Left colon (tissue), 2 donors: Measurements from ENCODE around the gene CRB1. TPM values are rescaled to one million over a fixed set of nuclear protein-coding genes. Genes with fewer than 3 reads are reported as not detected.
A peak's percentile ranks its signal among the peaks of the same experiment; 100 is the strongest.

Source experiments
- ATAC-seq: fragments of 200-7000 bp; cut with Tn5 transposase; one replicate; pipeline ENCODE4 v1.9.1; 2020; ENCODE audit warnings: mild to moderate bottlenecking, moderate library complexity
- DNase-seq, 2 donors: peaks; one replicate each; pipeline ENCODE4 v3.0.0-alpha.2; 2020
- intact Hi-C, 2 donors: fragments of 100-400 bp; cut with DNase I in 1 of 2; cut with micrococcal nuclease in 1 of 2; formaldehyde crosslinking; loops; one replicate each; pipeline versions ENCODE4 v1.11.2 to v1.14.0; 2022; cut with DNase I, micrococcal nuclease
- total RNA-seq, 2 donors: library from RNA; stranded (reverse); fragmentation: NEBNext Ultra II Directional; extraction: Animal tissue kit (Norgen Biotek cat#: 25700); gene quantifications; one replicate each; pipeline ENCODE4 v1.2.1, GENCODE V29; 2021
- donor health status: DM: no; HTN: no; CAD: no.
- donor health status: DM: yes; HTN: yes; CAD: no.

CRB1 gene
- total RNA-seq, 2 donors from 2014 or later = 0.11 TPM; not detected in 1

DNA sequence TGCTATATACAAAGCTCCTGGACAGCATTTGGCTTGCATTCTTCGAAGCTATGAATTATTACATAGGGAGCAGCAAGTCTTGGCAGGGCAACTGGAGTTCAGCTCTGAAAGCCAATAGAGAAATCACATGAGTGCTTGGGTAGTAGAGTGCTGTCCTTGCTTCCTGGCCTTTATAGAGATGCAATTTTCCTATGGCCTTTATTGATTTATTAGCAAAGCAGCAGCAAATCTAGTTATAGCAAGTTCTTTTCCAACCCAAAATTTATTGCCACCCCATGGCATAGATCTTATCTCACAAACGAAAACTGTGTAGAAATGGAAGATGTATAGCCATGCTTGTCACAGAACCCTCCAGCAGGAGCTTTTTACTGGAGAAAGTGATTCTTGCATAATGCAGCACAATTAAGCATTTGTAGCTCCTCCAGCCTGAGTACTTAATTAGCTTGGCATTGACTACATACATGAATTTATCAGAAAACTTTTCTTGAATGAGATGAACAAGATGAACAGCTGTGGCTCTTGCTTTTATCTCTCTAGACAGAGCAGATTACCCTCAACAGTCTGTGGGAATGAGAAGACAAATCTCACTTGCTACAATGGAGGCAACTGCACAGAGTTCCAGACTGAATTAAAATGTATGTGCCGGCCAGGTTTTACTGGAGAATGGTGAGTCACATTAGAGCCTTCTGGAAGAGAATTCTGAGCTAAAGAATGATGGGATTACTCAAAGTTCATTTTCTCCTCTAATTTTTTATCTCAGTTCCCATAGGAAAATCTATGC, 170.1 kb downstream of the CRB1 start:
- DNase-seq (no peak), ATAC-seq (no peak)
- intact Hi-C loops = no loop called here

DNA sequence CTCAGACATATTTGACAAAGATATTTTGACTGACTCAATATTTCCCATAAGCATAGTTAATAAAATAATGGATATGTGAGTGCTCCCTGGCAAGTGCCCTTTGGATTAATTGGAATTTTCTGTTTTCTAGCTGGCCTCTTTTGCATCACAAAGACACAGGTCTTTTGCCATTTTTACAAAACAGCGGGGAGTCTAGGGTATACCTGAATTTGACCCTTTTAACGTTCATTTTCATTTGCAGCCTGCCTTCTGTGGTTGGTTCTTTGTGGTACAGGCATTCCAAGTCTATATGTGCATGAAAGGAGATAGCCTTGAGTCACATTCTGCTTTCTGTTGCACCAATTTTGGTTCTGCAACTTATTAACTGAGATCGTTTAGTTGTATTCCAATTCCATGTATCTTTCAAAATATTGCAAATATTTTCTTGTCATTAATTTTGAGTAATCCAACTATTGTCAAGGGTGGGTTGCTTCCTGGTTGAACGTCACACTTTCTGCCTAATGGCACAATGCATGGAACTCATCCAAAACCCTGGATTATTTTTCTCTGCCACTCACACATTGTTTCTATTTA, 171.7 kb downstream of the CRB1 start:
- no peak for DNase-seq
- intact Hi-C loops = no loop called here
- no peak for ATAC-seq

DNA sequence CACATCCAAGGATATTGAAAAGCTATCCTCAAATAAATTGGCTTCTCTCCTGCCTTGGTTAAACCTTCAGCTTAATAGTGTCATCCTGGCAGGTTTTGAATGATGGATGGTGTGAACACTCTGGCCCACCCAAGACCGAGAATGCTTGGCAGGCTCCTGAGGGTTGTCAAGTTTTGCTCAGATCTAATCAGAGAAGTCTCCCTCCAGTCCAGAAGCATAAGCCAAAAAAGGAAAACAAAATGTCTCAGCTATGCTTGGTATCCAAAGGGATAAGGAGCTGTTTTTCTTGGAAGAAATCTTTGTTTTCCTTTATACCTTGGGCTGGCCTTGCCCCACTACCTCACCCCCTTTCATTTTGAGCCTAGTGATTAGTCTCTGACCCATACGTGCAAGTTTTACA, 172.7 kb downstream of the CRB1 start:
- DNase-seq = no peak
- no peak for ATAC-seq
- intact Hi-C loops = no loop called here

DNA sequence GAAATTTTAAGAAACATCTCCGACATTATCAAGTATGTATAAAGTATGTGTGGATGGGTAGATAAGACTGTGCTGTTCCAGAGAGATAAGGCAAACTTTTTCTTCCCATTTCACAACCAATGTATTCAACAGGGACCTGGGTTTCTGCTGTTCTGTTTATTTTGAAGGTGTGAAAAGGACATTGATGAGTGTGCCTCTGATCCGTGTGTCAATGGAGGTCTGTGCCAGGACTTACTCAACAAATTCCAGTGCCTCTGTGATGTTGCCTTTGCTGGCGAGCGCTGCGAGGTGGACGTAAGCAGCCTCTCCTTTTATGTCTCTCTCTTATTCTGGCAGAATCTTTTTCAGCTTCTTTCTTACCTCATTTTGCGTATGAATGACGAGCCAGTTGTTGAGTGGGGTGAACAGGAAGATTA, 174.0 kb downstream of the CRB1 start:
- ATAC-seq = no peak
- intact Hi-C loops = no loop called here
- DNase-seq = no peak

DNA sequence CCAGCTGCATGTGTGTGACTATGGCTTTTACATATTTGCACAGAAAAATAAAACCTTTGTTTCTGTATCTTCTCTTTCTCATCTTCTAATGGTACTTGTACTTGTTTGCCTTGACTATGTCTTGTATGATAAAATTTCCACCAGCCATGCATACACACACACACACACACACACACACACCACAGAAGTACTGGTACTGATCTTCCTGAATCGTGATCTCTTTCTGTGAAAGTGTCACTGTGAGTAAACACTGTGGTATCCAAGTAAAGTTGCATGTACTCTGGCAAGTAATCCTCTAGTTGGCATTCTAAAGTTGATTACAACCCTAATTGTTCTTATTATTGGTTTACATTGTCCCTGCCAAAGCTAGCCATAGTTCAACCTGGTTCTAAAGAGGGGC, 176.7 kb downstream of the CRB1 start:
- intact Hi-C loops = no loop called here
- ATAC-seq (no peak), DNase-seq (no peak)

GRCh38 chr1:197448121-197448779, 180.2 kb downstream of the CRB1 start:
- intact Hi-C loops = no loop called here
- no peak for DNase-seq

DNA sequence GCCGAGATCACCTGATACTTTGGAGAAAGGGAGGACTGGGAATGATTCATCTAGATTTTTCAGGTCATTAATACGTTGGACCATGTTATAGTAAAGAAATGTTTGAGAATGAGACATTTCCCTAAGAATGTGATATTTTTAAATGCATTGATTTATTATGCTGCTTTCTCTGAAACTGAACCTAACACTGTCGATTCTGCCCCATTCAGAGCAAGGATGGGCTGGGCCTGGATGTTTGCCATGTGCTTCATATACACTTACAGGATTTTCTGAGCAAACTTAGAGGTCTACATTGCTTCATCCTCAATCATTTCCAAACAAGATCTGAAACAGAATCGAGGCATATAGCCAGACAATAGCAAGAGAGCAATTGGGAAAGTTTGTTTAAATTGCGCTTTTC, 183.3 kb downstream of the CRB1 start:
- intact Hi-C loops = no loop called here
- no peak for ATAC-seq

More at GRCh38 chr1:197448121-197448779, 180.2 kb downstream of the CRB1 start:
- no peak for ATAC-seq

DNA sequence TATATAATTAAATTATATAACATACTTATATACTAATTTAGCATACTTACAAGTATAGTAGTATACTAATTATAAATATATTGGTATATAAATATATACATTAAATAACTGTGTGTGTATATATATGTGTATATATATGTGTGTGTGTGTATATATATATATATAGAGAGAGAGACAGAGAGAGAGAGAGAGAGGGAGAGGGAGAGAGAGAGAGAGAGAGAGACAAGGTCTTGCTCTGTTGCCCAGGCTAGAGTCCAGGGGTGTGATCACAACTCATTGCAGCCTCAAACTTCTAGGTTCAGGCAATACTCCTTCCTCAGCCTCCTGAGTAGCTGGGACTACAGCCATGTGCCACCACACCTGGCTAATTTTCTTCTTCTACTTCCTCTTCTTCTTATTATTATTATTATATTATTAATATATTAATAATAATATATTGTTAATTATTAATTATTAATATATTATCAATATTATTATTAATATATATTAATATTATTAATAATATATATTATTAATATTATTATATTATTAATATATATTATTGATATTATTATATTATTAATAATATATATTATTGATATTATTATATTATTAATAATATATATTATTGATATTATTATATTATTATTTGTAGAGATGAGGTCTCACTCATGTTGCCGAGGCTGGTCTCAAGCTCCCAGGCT, 185.5 kb downstream of the CRB1 start:
- DNase-seq = no peak
- ATAC-seq = no peak
- intact Hi-C loops = no loop called here

More for the DNA sequence above, 183.3 kb downstream of the CRB1 start:
- no peak for DNase-seq

DNA sequence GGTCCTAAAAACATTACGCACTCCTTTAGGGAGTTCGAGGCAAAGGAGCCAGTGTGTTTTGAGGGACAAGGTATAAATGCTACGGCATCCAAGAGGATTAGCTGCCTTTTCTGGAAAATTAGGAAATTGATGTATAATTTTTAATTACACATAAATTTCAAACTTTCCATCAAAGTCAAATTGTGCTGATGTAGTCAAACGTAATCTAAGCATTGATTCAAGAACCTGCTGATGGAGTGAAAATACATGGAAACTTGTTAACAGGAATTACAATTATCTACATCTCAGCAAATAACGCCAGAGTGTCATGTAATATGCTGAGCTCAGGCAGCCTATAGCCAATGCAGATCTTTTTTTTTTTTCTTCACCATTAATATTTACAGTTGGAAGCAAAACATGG, 194.5 kb downstream of the CRB1 start:
- DNase-seq = no peak
- no peak for ATAC-seq
- intact Hi-C loops = no loop called here

DNA sequence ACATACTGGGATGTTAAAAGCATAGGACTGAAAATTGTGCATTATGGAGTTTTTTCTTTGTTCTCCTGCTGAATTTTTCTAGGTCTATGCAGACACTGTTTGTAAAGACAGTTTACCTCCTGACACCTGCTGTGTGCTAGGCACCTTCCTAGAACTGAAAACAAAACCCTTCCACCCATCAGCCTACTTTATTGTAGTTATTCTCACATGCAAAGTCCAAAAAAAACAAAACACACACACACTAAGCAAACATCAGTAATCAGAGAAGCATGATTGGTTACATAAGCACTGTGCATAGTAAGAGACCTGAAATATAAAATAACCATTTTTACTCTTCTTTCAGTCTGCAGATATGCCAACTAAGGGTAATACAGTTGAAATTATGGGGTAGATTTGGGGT, 195.1 kb downstream of the CRB1 start:
- intact Hi-C loops = no loop called here
- DNase-seq = no peak
- ATAC-seq = peak; percentile 36

GRCh38 chr1:197464044-197464443, 196.0 kb downstream of the CRB1 start:
- ATAC-seq (no peak), DNase-seq (no peak)
- intact Hi-C loops = no loop called here

DNA sequence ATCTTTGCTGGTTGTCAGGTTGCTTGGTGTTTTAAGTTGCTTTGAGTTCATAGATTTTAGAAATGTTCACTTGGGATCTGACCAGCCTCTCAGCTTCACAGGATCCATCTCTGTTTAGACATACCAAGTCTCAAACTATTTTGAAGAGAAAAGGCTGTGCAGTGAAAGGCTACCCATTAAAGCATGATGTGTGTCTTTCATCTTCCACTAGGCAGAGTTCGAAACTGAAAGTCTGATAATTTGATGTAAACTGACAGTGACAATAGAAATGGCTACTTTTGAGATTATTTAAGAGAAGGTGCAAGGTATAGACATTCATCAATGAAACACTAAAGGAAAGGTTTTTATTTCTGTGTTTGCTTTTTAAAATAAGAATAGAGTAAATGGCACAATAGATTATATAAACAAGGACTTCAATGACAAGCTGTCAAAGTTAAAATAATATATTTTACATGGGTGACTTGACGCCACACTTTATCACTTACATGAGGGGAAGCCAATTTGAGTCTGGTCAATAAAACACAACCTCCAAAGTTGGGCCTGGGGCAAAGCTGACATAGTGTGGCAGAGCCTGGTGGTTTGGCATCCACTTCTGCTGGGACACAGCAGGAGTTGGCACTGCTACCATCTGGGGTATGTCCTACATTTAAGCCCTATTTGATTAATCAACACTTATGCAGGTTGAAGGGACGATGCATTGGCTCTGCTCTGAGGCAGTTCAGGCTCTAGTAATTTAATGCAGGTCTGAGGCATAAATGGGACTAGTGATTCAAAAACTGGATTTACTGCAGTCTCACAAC, 197.7 kb downstream of the CRB1 start:
- intact Hi-C loops = no loop called here
- ATAC-seq (no peak), DNase-seq (no peak)

- intact Hi-C loops = no loop called here
- ATAC-seq (no peak), DNase-seq (no peak)
These were observed 198.8 kb downstream of the CRB1 start for GRCh38 chr1:197466813-197467212.

DNA sequence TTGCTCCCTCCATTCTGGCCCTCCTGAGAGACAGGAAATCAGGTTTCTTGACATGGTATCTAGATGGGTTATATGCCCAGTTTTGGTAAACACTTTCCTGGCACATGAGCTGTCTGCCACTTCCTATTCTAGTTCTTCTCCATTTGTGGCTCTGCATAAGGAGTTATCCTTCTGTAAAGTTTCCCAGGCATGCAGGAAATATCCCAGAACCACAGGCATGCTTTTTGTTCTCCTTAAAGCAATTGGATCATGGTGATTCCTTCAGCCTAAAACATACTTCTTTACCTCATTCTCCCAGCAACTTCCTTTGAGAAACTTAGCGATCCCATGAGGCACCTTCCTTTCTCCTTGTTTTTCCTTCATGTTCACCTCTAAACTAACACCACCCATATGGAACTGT, 199.8 kb downstream of the CRB1 start:
- DNase-seq (no peak), ATAC-seq (no peak)
- intact Hi-C loops = no loop called here

DNA sequence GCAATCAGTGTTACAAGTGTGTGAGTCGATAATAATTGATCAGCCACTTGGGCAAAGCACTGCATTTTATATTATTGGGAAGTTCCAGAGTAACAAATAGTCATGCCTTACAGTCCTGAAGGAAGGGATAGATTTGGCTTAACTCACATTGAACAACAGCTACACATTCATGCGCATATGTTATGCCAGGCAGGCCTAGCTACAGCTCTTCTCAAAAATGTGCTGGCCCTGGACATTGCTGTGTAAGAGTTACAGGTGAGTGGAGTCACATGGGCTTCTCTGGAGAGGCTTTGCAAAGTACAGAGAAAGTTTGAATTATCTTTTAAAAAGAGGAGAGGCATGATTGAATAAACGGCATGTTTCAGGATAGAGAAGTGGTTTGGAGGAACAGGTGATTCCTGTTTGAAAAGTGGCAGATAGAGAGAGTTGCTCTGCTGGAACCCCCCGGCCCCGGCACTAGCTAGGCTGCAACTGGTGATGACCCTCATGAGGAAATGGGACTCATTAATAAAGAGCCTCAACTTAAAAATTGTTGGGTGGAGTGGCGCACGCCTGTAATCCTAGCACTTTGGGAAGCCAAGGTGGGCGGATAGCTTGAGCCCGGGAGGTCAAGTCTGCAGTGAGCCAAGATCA, 200.6 kb downstream of the CRB1 start:
- ATAC-seq (no peak), DNase-seq (no peak)
- intact Hi-C loops = no loop called here

- DNase-seq = no peak
- intact Hi-C loops = no loop called here
- peak; percentile 41 for ATAC-seq
These were observed 201.7 kb downstream of the CRB1 start for GRCh38 chr1:197469620-197470210.

DNA sequence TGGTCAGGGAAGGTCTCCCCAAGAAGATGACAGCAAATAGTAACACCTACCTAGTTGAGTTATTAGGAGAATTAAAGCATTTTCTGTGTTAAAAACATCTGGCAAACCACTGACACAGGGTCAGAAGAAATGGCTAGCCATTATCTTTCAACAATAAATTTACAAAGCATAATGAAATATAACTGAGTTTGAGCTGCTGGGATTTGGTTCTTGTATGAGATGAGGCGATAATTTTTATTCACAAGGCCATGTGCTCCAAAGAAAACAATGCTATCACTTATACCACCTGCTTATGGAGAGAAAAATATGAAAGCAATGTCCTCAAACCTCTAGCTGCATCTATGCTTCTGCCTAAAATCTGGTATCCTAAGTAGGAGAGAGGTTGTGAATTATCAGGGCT, 202.3 kb downstream of the CRB1 start:
- ATAC-seq (no peak), DNase-seq (no peak)
- intact Hi-C loops = no loop called here
